Superior temporal gyrus (tissue), 1 donor: ENCODE data around the gene CCDC24.

Experiments
- DNase-seq: peaks from one replicate; pipeline ENCODE4 v3.0.0-alpha.2; 2016; ENCODE audit errors: extremely low spot score

Gene CCDC24

GRCh38 chr1:43997295-43997999 lies 6.0 kb downstream of the CCDC24 start:
- no peak for DNase-seq

- no peak for DNase-seq
Measured at GRCh38 chr1:43998000-43998378, 6.6 kb downstream of the CCDC24 start.

DNA sequence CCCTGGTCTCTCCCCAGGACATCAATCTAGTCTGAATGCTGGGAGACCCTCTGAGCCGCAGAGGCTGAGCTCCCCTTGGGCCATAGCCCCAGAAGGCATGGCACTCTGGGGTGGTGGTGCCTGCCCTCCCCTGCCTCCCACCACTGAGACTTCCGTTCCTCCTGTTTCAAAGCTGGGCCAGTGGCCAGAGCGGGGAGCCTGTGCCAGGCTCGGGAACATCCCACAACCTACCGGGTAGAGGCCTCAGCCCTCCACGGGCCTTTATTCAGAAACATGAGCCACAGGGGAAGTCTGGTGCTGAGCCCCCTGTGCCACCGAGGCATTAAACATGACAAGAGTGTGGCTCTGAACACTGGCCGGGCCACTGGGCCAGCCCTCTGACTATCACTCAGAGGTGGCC lies 8.1 kb downstream of the CCDC24 start:
- no peak for DNase-seq

DNA sequence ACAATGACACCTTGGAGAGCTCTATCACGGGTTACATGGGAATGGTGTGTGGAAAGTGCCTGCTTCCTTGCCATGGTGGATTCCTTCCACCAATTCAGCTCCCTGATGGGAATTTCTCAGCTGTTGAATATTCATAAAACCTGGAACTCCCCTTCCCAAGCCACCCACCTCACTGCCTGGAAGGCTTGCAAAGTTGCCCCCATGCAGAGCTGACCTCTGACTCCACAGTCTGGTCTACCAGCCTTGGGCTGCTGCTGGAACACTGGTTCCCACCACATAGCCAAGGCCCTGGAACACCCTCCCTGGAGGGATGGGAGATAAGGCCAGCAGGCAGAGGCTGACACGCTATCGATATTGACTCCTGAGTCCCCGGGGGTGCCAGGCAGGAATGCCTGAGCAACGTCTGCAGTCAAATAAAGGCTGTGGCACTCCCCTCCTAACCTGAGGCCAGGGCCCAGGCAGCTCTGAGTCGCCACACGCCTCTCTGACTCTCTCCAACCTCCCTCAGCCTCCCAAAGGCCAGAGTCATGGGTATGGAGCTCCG lies 8.8 kb downstream of the CCDC24 start:
- DNase-seq = no peak

DNA sequence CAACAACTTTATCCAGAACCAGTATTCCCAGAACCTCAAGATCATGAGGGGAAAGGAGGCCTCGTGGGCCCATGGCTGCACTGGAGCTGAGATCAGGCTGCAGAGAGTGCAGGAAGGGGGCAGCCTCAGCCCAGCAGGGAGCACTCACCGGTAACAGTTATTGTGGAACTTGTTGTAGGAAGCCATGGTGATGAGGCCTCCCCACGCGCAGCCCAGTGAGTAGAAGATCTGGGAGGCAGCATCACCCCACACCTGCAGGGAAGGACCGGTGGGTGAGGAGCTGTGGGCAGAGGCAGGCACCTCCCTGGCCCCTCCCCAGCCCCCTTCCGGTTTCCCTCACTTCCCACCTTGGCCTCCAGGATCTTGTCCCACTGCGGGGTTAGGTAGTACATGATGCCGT lies 10.8 kb downstream of the CCDC24 start:
- no peak for DNase-seq

DNA sequence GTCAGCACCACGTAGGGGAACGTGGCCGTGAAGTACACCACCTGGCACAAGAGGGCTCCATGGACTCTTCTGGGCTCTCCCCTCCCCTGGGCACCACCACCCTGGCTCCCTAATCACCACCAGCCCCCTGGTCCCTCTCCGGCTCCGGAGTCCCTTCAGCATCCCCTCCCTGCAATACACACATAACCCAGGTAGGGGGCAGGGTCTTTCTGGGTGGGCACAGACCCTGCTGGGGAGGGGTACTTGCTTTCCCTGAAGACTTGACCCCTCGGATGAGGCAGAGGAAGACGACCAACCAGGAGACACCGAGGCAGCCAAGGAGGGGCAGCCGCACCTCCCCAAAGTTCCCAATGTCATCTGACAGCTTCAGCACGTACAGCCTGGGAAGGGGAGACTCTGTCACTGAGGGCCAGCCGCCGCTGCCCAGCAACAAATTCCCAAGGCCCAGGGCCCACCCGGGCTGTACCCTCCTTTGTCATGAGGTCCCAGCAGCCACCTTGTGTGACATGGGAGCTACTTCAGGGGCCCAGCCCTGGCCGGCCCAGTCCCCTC lies 11.3 kb downstream of the CCDC24 start:
- no peak for DNase-seq

DNA sequence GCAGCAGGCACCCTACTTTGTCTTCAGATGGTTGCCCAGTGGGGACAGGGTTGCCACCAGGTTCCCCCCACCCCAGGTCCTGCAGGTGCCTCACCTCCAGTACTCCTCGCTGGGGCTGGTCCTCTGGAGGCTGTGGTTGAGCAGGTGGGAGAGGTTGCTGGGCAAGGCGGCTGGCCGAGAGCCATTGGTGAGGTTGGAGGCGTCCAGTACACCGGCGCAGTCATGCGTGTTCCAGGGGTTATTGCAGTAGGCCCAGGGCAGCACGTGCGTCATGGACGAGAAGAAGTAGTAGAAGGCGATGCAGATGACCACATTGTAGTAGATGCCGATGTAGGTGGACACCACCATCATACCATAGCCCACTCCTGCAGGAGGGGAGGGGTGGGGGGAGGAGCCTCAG lies 16.9 kb downstream of the CCDC24 start:
- no peak for DNase-seq

DNA sequence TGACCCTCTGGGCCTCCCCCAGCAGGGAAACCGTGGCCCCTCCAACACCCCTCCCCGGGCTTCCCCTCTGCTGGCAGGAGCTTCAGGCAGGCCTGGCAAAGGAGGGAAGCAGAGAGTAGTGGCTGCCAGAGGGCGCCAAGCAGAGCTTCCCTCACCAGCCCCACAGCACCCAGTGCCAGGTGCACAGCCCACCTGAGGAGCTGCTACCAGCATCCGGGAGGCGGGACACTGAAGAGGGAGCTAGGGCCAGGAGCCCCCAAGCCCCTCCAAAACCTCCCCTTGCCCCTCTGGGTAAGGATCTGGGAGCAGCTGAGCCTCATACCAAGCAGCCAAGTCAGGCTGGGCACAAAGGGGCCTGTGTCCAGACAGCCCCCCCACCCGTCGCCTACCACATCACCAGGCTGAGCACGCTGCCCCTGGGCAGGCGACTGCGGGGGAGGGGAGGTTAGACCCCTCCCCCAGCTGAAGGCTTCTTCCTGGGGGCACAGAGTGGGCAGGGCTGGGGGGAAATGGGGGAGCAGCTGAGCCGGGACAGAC lies 19.6 kb downstream of the CCDC24 start:
- DNase-seq = peak; percentile 86

GRCh38 chr1:44012404-44012803 lies 21.0 kb downstream of the CCDC24 start:
- no peak for DNase-seq

- peak; percentile 74 for DNase-seq
Measured at GRCh38 chr1:44012941-44013609, 21.7 kb downstream of the CCDC24 start.

- no peak for DNase-seq
Measured at GRCh38 chr1:44013949-44014348, 22.6 kb downstream of the CCDC24 start.

GRCh38 chr1:44014365-44015104 lies 23.1 kb downstream of the CCDC24 start:
- no peak for DNase-seq

DNA sequence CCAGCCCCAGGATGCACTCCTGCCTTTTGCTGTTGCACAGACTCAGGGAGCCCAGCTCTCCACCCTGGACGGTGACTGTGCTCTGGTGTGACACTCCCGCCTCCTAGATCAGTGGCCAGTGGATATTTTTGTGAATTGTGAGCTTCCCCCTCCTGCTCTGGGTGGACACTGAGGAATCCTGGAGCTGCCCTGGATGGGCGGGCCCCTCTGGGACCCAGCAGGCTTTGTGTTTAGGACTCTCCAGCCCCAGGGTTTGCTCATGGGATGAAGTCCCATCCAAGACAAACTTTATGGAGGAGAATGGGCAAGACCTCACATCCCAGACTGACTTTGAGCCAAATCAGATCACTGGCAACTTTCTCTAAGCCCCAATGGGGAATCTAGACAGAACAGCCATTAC lies 23.8 kb downstream of the CCDC24 start:
- no peak for DNase-seq

- DNase-seq = no peak
Measured at GRCh38 chr1:44016041-44016889, 24.9 kb downstream of the CCDC24 start.

- DNase-seq = no peak
Measured at GRCh38 chr1:44016890-44017400, 25.5 kb downstream of the CCDC24 start.

- peak; percentile 66 for DNase-seq
Measured at GRCh38 chr1:44019466-44019948, 28.1 kb downstream of the CCDC24 start.

DNA sequence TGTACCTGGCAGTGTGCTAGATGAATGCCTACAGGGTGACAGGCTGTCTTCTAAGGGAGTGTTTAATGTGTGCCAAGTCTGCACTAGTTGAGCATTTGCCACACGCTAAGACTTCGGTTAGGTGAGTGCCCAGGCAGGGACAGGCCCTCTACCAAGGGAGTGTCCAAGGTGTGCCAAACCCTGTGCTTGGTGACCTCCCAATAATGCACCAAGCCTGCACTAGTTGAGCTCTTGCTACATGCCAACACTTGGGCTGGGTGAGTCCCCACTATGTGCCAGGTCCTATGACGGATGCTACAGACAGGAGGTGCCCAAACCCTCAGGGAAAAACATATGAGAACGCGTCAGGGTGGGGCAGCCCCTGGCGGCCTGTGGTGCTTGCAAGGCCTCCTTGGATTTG lies 29.1 kb downstream of the CCDC24 start:
- no peak for DNase-seq

DNA sequence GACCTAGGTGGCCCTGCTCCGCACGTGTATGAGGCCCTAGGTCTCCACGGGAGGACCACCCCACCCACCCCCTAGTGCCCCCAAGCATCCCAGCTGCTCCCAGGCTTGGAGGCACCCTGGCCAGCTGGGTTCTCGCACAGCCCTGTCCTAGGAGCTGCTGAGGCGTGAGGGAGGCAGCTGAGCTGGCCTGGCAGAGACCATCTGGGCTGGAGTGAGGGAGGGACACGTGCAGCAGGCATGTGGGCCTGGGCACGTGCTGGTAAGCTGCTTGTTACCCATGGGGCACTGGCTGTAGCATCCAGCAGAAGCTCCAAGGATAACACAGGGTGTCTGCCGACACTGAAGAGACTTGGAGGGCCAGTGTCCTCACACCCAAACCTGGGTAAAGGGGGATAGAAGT lies 29.8 kb downstream of the CCDC24 start:
- DNase-seq = no peak

GRCh38 chr1:44021581-44022321 lies 30.4 kb downstream of the CCDC24 start:
- DNase-seq = no peak
